ENCODE measurements around the gene CHCHD2. TPM values are rescaled to one million over a fixed set of nuclear protein-coding genes. Genes with fewer than 3 reads are reported as not detected.

CHCHD2 gene
- total and polyA plus RNA-seq, 2 of the 13 experiments (the other 11 are each of a cell fraction or from before 2014, with no cell fraction given) = 330 to 572 TPM

GRCh38 chr7:56079450-56080185, 26.7 kb downstream of the CHCHD2 start (continued):
- TF ChIP-seq CBX5 (CRISPR knock-in tag; IDR thresholded peaks at IDR 0.05; ENCODE audit: borderline replicate concordance) = peak; percentile 5; the same call in 1 of the 2 replicates
- TF ChIP-seq SETDB1 (CRISPR knock-in tag; IDR thresholded peaks at IDR 0.05; ENCODE audit: borderline replicate concordance) = no peak
- no peak for TF ChIP-seq ZNF607 (CRISPR knock-in tag; IDR thresholded peaks at IDR 0.05; ENCODE audit: borderline replicate concordance)
- no peak for TF ChIP-seq ZNF850 (CRISPR knock-in tag; conservative IDR thresholded peaks at IDR 0.05)
- TF ChIP-seq FOXA3 (CRISPR knock-in tag; IDR thresholded peaks at IDR 0.05) = peak; percentile 60
- no peak for TF ChIP-seq ZNF616 (CRISPR knock-in tag; IDR thresholded peaks at IDR 0.05; ENCODE audit: low read depth)
- TF ChIP-seq RARA (CRISPR knock-in tag; IDR thresholded peaks at IDR 0.05) = 0 out of 2 replicates have a peak, but pooled peaks have one; percentile 33
- TF ChIP-seq SRSF1 (optimal IDR thresholded peaks at IDR 0.05; ENCODE audit: low read depth, low read length) = no peak
- TF ChIP-seq KLF6 (CRISPR knock-in tag; IDR thresholded peaks at IDR 0.05) = no peak
- no peak for TF ChIP-seq JDP2 (CRISPR knock-in tag; IDR thresholded peaks at IDR 0.05; ENCODE audit: borderline replicate concordance)
- TF ChIP-seq AFF4 (CRISPR knock-in tag; IDR thresholded peaks at IDR 0.05) = no peak
- no peak for TF ChIP-seq PHF20 (CRISPR knock-in tag; IDR thresholded peaks at IDR 0.05)
- TF ChIP-seq ZNF343 (CRISPR knock-in tag; IDR thresholded peaks at IDR 0.05) = no peak
- TF ChIP-seq KDM3A (CRISPR knock-in tag; IDR thresholded peaks at IDR 0.05; ENCODE audit: low read depth) = no peak
- TF ChIP-seq KLF16 (CRISPR knock-in tag; IDR thresholded peaks at IDR 0.05) = no peak
- TF ChIP-seq ZBTB33 (CRISPR knock-in tag; IDR thresholded peaks at IDR 0.05) = peak; percentile 95
- no peak for TF ChIP-seq ETV5 (CRISPR knock-in tag; IDR thresholded peaks at IDR 0.05; ENCODE audit: borderline replicate concordance)
- TF ChIP-seq RBM22 (optimal IDR thresholded peaks at IDR 0.05; ENCODE audit: low read length) = no peak
- TF ChIP-seq ZBTB2 (CRISPR knock-in tag; IDR thresholded peaks at IDR 0.05; ENCODE audit: low read depth) = no peak
- TF ChIP-seq U2AF1 (optimal IDR thresholded peaks at IDR 0.05; ENCODE audit: low read depth, low read length) = no peak
- TF ChIP-seq ZNF18 (CRISPR knock-in tag; IDR thresholded peaks at IDR 0.05; ENCODE audit: insufficient replicate concordance) = no peak
- TF ChIP-seq MTA1 (CRISPR knock-in tag; IDR thresholded peaks at IDR 0.05; ENCODE audit: borderline replicate concordance) = no peak

All from HepG2 (cell line).